NOMO-1 (cell line): ENCODE results near the gene SORCS2.

Experiments
- DNase-seq, 2 experiments: peaks; one replicate each; lab custom pipeline; 2025; ENCODE audit not compliant: unreplicated experiment in 2 of 2; lab: John Stamatoyannopoulos, UW

The SORCS2 gene

DNA sequence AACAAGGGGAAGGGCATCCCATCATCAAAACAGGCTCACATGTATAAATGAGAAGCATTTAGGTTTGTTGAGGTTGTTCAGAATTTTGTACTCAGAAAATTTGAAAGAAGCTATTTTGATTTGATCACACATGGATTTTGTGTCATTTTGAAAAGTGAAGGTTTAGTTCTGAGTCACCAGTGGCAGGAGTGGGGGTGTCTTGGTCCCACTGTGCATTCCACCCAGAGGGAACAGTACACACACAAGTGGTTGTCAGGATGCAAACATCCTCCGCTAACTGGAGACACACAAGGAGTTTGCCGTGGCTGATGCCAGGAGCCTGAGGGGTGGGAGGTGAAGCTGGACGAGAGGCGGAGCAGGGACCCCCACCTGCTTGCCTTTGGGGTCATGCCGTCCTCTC is 440.6 kb downstream of the SORCS2 start:
- DNase-seq = no peak

DNA sequence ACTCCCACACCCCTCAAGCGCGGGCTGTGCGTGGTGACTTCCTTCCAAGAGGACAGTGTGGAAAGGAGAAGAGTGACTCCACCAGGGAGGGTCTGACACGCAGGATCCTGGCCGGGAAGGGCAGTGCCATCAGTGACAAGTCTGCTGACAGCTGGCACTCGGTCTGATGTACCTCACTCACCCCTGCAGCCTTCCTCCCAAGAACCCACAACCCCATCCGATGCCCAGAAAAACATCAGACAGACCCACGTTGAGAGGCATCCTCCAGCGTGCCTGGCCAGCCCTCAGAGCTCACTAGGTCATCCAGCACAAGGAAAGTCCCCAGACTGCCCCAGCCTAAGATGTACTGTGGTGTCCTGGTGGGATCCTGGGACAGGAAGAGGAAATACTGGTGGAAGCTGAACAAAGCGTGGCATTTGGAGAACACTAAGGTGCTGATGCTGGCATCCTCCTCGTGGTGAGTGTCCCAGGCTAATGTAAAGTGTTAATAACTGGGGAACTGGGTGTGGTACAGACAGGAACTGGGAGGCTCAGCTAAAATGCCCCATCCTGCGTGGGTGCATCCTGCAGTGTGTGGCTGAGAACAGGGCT is 442.4 kb downstream of the SORCS2 start:
- peak in 1 of 2 experiments; percentile 20 for DNase-seq

DNA sequence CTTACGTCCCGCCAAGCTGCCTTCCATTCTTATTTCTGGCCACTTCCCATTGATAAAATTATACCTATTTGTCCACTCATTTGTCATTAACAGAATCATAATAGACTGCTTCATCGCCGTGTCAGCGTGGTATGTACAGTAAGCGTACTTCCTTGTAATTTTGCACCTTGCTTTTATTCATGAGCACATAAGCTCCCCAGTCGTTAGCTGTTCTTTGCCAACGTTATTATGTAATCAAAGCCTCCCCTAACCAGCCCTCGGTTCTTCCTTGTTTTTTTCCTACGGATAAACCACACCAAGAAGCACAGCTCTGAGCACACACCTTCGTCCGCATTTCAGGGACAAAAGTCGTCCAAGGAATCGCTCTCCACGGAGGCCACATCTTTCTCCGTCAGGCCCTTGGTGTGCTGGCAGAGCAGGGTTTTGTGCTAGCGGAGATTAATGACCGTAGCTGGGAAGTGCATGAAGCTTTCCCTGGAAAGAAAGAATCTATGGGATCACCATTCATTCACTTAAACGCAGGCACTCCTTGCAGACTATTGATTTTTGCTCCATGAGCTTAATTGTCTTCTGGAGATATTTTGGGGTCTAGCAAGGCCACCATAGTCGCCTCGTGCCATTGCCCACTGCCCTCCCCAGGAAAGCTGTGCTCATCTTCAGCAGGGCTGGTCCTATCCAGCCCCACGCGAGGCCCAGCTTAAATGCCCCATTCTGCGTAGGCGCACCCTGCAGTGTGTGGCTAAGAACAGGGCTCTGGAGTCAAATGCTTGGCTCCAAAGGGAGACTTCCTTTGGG is 443.3 kb downstream of the SORCS2 start:
- peak; percentile 59 to 69 for DNase-seq

DNA sequence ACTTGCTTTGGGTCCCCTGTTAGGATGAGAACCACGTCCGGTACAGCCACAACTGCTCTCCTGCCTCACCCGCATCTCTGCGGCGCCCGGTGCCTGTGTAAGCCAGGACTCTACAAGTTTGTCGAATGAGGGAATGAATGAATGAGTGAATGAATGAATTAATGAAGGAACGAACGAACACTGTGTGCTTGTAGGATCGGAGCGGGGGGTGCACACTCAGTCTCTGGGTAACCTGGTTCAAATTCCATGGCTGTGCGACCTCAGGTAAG is 443.8 kb downstream of the SORCS2 start:
- DNase-seq = no peak

DNA sequence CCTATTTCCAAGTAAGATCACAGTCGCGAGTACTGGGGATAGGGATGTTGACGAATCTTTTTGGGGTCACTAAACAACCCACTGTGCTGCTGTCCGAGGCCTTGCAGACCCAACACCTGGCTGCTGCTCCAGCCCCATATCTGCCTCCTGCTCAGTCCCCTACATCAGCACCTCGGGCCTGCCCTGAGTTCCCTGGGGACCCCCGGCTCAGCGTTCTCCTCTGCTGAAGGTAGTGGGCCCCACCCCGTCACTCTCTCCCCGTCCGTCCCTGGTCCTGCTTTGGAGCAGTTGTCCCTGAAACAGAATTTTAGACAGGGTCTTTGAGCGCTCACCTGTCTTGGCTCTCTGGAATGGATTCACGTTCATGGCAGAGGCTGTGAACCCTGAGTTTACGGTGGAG is 444.8 kb downstream of the SORCS2 start:
- DNase-seq = no peak

DNA sequence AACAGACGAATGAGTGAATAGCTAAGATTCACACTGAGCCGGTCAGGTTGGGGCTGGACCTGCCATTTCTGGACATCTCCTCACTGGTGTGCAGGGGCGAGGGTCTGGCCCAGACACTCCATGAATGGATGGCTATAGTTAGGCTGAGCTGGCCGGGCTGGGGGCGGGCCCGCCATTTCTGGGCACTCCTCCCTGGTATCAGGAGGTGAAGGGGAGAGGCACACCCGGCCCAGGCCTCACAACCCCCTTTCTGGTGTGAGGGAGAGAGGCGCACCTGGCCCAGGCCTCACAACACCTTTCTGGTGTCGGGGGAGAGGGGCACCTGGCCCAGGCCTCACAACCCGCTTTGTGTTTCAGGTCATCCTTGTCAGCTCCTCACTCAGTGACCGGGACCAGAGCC is 445.6 kb downstream of the SORCS2 start:
- no peak for DNase-seq

DNA sequence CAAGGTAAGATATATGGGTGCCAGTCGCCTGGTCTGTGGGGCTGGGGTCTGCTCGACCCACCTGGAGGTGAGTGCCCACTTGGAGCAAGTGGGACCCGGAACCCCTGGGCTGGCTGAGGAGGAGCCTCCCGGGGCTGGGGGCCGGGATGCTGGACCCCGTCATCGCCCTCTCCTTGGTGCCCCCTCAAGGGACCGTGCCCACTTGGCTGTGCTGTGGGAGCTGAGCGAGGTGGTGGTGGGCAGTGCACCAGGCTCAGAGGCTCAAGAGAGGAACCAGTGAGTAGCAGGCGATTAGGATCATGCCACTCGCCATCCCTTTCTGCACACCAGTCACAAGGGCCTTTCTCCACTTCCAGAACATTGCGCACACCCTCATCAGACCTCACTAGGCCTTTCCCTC is 446.2 kb downstream of the SORCS2 start:
- DNase-seq = peak in 1 of 2 experiments; percentile 14

DNA sequence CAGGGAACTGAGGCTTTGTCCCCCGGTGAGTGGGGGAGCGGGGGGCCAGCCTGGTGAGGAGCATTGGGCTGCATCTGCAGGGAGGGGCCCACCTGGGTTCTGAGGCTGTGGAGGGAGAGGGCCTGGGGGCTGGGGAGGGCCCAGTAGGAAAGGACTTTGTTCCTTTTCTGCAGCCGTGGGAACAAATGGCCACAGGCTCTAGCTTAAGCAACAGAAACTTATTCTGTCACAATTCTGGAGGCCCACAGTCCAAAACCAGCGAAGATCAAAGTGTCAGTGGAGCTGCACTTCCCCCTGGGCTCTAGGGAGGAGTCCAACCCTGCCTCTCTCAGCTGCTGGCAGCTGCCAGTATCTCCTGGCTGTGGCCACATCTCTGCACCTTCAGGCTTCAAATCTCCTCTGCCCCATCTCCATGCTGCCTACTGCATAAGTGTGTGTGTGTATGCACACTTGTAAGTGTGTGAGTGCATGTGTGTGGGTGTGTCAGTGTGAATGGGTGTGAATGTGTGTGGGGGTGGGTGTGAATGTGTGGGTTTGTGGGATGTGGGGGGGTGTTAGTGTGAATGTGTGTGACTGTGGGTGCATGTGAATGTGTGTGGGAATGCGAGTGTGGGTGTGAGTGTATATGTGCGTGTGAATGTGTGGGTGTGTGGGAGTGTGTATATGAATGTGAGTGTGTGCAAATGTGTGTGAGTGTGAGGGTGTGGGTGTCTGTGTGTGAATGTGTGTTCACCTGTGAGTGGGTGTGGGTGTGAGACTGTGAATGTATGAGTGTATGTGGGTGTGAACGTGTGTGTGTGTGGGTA is 446.8 kb downstream of the SORCS2 start:
- DNase-seq = peak; percentile 93 to 97

DNA sequence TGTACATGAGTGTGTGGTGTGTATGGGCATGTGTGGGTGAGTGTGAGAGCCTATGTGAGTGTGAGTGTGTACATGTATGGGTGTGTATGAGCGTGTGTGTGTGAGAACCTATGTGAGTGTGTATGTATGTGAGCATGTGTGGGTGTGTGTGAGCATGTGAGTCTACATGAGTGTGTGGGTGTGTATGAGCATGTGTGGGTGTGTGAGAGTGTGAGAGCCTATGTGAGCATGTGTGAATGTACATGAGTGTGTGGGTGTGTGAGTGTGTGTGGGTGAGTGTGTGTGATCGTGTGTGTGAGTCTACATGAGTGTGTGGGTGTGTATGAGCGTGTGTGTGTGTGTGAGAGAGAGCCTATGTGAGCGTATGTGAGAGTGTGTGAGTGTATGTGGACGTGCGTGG is 447.8 kb downstream of the SORCS2 start:
- DNase-seq = no peak

DNA sequence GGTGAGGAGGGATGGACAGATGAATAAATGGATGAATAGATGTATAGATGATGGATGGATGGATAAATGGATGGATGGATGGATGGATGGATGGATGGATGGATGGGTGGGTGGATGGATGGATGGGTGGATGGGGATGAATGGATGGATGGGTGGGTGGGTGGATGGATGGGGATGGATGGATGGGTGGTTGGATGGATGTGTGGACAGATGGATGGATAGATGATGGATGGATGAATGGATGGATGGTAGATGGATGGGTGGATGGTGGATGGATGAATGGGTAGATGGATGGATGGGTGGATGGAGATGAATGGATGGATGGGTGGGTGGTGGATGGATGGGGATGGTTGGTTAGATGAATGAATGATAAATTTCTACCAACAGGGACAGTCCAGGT is 449.4 kb downstream of the SORCS2 start:
- DNase-seq = no peak

DNA sequence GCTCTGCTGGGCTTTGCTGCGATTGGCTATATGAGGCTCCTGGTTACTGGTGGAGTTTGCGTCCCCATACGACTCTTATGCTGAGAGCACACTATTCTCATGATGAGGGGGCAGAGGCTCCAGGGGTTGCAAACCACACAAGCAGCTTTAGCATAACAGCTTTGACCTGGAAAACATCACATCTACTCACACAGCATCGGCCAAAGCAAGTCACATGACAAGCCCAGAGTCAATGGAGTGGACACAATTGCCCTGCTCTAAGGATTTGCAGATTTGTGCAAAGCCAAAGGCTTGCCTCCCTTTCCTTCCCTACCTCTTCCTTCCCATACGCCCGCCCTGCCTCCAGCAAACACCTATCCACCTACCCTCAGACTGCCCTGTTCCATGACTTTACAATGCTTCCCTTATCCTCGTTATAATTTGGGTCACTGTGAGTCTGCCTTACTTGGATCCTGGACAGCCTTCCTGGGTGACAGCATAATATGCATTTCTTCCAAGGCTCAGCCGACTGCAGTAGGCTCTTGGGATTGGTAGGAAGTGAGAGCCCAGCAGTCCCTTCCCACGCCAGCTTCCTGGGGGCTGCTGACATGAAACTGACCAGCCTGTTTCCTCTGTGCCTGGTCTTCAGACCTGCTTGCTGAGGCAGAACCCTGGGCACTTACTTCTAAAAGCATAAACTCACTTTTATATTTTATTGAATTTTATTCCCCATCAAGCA is 450.6 kb downstream of the SORCS2 start:
- DNase-seq = no peak

DNA sequence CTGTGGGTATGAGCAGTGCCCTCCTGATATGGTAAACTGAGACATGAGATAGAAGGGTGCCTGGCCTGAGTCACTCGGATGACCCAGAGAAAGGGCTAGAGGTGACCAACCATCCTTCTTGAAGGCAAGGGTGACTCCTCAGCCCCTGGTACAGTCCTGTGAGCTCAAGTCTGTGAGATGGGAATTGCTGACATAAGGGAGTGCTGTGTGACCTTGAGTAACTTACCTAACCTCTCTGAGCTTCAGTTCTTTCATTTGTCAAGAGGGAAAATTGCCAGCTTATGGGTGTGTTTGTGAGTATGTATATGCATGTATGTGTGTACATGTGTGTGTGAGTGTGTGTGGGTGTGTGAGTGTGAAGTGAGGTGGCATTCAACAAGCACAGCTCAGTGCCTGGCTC is 452.8 kb downstream of the SORCS2 start:
- DNase-seq = no peak

DNA sequence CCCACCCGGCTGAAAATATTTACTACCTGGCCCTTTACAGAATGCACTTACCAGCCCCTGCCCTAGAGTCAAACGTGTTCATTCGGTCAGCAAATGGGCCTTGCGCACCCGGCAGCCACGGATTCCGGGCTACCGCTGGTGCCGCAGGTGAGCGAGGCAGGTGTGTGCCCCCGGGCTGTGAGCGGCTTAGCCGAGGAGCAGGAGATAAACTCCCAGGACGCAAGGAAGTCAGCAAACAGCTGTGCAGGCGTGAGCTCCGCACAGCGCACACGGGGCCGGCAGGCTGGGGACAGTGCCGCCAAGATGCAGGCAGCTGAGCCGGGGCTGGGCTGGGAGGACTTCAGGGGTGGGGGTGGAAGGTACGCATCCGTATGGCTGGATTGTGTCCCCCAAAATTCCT is 453.6 kb downstream of the SORCS2 start:
- no peak for DNase-seq

DNA sequence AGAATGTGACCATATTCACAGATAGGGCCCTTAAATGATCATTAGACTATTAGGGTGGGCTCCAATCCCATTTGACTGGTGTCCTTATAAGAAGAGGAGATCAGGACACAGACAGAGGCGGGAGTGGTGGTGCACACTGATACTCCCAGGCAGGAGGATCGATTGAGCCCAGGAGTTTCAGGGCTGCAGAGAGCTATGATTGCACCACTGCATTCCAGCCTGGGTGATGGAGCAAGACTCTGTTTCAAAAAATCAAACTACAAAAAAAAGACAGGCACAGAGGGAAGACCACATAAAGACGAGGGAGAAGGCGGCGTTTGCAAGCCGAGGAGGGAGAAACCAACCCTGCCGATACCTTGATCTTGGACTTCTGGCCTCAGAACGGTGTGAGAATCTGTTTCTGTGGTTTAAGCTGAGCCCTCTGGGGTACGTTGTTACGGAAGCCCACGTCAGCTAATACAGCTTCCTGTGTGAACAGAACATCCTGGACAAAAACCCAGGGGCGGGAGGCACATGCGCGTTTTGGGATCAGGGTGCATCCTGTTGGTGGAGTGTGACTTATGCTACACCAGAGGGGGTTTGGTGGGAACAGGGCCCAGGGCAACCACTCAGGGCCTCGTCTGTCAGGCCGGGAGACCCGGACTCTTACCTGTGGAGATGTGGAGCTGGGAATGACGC is 454.2 kb downstream of the SORCS2 start:
- DNase-seq = no peak

DNA sequence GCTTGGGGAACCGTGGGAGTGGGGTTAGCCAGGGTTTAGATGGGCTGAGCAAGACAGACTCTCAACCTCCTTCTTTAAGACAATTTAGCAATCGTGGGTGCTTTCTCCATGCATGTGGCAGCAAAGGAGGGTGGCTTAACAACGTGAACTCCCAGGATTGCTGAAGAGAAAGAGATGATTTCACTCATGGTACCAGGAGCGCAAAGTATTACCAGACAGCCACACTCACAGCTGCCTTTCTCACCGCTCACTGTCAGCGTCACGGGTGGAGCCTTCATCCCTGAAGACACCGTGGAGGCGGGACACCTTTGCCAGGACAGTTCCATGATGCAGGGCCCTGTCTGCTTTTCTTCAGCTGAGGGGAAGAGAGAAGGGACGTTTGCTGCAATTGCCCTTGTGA is 454.8 kb downstream of the SORCS2 start:
- DNase-seq = no peak

DNA sequence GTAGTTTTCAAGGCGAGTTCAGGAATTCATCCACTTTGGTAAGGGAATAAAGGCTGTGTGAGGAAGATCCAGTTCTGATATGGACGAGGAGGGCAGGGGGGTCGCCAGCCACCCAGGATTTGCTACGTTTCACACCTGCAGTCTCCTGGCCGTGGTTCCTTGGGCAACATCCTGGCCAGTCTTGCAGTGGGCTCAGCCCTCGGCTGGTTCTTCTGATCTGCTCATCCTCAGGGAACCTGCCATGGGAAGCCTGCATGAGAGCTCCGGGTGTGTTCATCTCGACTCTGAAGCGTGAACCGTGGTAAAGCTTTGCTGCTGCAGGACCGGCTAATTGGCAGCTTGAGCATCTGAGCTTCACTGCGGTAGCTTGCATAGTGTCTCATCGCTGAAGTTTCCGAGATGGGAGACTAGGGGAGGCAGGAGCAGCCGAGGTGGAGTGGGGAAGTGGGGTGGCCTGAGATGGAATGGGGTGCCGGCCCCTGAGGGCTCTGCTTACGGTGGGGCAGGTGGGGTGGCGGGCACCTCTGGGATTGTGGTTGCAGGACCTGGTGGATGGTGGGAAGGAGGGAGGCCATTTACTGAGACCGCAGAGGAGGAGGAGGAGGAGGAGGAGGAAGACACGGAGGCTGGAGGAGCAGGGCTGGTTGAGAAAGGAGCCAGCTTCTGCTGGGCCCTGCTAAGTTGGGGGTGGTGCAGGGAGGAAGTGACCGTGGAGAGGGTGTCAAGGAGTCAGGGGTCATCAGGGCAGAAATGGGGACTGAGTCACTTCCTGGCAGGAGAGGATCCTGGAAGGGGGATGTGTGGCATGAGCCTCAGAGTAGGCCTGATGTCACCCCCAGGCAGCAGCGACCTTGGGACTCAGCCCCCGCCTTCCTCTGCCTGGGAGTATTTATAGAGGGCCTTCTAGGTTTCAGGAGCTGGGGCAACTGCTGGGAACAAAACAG is 455.5 kb downstream of the SORCS2 start:
- DNase-seq = peak; percentile 86 to 92

DNA sequence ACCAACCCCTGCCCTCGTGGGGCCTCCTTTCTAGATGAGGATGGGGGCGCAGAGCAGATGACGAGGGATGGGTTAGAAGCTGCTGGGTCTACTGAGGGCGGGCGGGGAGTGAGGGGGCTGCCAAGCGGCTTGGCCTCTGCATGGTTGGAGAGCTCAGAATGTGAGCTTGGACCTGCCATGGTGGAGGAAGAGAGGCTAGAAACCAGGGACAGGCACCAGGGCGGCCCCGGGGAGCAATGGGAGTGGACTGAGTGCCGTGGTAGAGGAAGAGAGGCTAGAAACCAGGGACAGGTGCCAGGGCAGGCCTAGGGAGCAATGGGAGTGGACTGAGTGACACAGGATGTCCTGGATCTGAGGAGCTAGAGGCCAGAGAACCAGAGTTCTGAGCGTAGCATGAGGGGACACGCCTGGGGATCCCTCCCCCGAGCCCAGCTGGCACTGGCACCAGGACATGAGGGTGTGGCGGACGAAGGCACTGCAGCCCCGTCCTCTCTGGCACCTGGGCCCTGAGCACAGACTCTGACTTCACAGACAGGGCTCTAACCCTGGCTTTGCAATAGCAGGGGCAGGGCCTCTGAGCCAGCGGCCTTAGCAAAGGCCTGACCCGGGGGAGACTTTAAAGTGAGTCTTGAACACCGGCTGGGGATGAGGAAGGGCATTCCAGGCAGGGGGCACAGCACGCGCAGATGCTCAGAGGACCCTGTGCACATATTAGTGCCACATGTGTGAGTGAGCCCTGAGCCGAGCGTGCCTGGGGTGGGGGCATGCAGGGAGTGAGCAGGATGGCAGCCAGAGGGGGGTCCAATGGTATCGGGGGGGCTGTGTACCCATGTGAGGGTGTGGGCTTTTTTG is 456.4 kb downstream of the SORCS2 start:
- DNase-seq = no peak

DNA sequence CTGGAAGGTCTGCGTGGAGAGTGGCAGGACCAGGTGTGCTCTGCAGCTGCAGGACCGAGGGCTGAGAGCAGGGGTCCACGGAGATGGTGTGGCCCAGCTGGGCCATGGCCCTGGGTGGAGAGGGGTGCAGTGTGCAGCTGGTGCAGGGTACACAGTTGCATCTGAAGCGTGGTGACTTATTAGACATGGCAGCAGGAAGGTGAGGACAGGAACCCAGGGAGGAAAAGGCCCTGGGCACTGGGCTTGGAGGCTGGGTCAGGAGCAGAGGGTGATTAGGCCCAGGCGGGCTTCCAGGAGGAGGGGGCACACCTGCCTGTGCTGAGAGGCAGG is 457.0 kb downstream of the SORCS2 start:
- no peak for DNase-seq
